Skin of body (tissue), 2 donors: ENCODE results near the gene ATR. TPM values are rescaled to one million over a fixed set of nuclear protein-coding genes. Genes with fewer than 3 reads are reported as not detected.
A peak's percentile ranks its signal among the peaks of the same experiment; 100 is the strongest.
"Not testable (repeated sequence)": the region's sequence is repeated elsewhere in the genome, so short reads cannot be mapped to it uniquely, and the experiment has no call there.

ENCODE experiments used
- DNase-seq: peaks from one replicate; lab custom pipeline; 2025; lab: John Stamatoyannopoulos, UW
- total RNA-seq: library from RNA; depleted of rRNA; stranded (reverse); fragments of >200 nt; gene quantifications from one replicate; pipeline ENCODE4 v1.2.3, GENCODE V29; 2014

ATR gene
- 31.2 TPM for total RNA-seq

- DNase-seq = peak; percentile 95
Observed at GRCh38 chr3:142578329-142579223, at the start of gene ATR. Gene ATR (minus strand): TSS chr3:142578733. CDS start chr3:142578704, 29 bp downstream.

GRCh38 chr3:142626971-142627370 is 48.4 kb upstream of the ATR start:
- no peak for DNase-seq

GRCh38 chr3:142625153-142625440 is 46.6 kb upstream of the ATR start:
- no peak for DNase-seq

DNA sequence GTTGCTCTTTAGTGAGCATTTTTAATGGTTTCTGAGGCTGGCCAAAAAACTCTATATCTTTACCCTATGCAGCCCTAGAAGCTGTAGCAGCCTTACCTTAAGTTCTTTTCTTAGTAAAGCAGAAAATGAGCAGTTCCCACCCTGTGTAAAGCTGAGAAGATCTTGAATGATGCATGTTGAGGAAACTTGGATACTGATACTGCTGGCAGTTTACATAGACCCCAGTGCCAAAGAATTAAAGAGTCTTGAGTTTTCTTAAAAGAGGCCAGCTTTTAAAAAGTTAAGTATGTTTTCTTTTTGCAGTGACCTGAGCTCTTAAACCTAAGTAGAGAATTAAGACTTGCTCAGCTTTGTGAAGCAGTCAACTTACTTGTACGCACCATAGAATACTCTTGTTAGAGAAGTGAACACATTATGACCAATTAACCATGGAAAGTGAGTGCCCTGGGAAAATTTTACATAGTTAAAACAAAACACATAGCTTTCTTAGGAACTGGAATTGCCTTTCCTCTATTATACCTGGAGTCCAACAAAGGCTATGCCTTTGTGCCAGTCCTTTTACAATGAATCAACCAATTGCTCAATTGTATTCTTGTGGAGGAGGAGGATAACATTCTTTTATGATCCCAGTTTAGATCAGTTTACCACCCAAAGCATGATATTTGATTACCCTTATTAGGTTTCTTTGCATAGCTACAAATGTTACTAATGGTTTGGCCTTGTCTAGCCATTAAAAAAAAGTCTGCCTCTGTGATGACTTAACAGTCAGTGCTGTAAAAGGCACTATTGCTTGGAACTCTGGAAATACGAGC is 46.0 kb upstream of the ATR start:
- DNase-seq = no peak

DNA sequence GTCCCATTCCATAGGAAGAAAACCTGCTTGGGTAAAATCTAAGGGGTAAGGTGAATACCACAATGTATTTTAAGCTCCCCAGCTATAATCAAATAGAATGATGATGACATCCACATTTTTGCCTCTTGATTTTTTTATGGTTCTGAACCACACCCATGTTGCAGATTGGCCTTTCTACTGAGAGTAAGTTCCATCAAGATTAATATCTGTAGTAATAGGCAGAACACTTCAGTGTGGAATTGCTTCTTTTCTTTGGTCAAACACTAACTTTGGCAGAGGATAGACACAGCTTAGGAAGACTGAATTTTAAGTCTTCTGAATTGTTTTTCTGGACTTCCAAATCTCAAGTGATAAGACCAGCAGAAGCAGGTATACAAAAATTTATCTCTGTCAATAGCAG is 44.7 kb upstream of the ATR start:
- DNase-seq = no peak

GRCh38 chr3:142622405-142622804 is 43.9 kb upstream of the ATR start:
- DNase-seq = no peak

DNA sequence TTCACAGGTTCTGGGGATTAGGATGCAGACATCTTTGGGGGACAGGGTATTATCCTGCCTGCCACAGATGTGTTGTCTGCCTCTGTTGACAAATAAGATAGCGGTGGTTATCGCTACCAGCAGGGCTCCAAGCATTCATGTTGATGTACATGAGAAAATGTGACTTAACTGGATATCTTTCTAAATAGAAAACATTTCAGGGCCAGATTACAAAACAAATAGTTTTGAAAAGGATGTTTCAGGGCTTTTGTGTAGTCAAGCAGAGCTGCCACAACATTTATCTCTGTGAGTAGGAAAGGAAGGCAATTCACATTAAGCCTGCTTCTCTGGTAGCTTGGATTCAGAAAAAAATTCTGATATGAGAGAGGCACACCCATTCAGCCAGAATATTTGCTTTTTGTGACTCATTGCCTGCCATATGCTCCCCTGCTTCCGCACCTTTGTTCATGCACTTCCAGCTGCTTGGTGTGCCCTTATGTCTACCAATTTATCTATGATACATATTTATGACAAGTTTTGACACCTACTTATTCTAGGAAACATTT is 40.5 kb upstream of the ATR start:
- DNase-seq = no peak

- no peak for DNase-seq
Observed at GRCh38 chr3:142615171-142615570, 36.6 kb upstream of the ATR start.

GRCh38 chr3:142614059-142614626 is 35.6 kb upstream of the ATR start:
- DNase-seq = no peak

- DNase-seq = no peak
Observed at GRCh38 chr3:142613491-142613890, 35.0 kb upstream of the ATR start.

DNA sequence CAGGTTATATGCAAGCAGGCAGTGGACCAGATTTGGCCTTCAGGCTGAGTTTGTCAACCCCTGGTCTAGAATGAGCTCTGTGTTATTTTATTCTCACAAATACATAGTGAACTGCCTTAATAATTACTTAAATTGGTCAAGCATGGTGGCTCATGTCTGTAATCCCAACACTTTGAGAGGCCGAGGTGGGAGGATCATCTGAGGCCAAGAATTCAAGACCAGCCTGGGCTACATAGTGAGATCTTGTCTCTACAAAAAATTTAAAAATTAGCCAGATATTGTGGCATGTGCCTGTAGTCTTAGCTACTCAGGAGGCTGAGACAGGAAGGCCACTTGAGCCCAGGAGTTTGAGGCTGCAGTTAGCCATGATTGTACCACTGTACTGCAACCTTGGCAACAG is 32.7 kb upstream of the ATR start:
- DNase-seq = no peak

- DNase-seq = no peak
Observed at GRCh38 chr3:142609136-142609535, 30.6 kb upstream of the ATR start.

DNA sequence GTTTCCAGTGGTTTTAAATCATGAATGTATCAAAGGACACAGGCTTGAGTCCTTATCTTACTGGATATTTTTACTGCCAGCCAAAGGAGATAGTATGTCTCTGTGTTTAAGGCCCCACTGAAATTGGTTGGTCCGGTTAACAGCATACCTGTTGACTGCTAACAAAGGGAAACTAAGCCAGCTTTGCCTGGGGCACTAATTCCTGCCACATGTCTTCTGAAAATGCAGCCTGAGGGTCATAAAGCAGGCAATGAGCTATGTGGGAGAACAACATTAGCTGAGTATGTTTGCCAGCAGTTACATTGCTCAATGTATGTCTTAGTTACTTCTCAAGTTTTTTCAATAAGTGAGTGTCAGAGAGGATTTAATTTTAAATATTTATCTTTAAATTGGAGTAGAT is 30.1 kb upstream of the ATR start:
- DNase-seq = no peak

DNA sequence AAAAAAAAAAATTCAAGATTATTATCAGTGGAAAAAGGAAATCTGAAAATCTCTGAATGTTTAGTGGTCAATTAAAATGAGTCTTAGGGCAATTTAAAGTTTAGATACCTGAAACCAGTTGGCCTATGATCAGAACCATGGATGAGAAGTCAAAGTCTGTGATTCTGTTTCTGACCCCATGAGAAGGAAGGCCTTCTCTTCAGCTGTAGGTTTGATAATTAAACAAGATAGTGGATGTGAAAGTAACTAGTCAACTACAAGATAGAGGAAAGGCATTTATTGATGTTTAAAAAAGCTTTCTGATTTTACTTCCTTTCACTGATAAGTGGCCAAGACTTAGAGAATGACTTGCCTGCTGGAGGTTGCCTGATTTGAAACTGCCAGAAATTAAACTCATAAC is 26.4 kb upstream of the ATR start:
- no peak for DNase-seq

DNA sequence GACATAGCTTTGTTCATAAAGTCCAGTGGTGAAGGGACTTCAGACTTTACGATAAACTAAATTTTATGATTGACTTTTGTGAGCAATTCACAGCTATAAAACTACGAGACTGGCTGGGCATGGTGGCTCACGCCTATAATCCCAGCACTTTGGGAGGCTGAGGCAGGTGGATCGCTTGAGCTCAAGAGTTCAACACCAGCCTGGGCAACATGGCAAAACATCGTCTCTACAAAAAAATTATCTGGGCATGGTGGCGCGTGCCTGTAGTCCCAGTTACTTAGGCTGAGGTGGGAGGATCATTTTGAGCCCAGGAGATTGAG is 24.8 kb upstream of the ATR start:
- DNase-seq = not testable (repeated sequence)

- DNase-seq = no peak
Observed at GRCh38 chr3:142602619-142603385, 24.3 kb upstream of the ATR start.

DNA sequence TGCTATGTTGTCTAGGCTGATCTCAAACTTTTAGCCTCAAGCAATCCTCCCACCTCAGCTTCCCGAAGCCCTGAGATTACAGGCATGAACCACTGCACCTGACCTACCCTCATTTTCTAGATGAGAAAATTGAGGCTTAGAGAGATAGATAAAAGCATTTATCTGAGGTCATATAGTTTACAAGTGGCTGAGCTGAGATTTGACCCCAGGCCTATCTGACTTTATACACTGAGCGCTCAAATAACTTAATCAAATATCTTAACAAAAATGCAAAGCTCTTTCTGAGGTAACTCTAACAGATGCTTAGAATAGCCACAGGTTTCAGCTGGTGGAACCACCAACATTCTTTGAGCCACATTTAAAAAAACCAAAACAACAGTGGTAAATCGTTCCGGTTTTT is 23.2 kb upstream of the ATR start:
- DNase-seq = no peak

- no peak for DNase-seq
Observed at GRCh38 chr3:142597906-142598305, 19.4 kb upstream of the ATR start.

GRCh38 chr3:142596726-142597088 is 18.2 kb upstream of the ATR start:
- DNase-seq = no peak

- DNase-seq = no peak
Observed at GRCh38 chr3:142595951-142596725, 17.6 kb upstream of the ATR start, which contains the start of gene PLS1. Gene PLS1 (plus strand): TSS chr3:142596393. CDS start chr3:142664238, 67,845 bp downstream.

GRCh38 chr3:142595581-142595950 is 17.0 kb upstream of the ATR start:
- DNase-seq = no peak
